Central memory CD8-positive, alpha-beta T cell (primary cell): ENCODE data around the gene LEFTY1.
A peak's percentile ranks its signal among the peaks of the same experiment; 100 is the strongest.

Experiments
- ATAC-seq: fragments of 150-1000 bp; cut with Tn5 transposase; replicated peaks from 2 replicates; pipeline ENCODE4 v1.10.0; 2022; ENCODE audit warnings: mild to moderate bottlenecking, moderate FRiP score, moderate number of reproducible peaks; ENCODE audit not compliant: poor library complexity, severe bottlenecking; ENCODE audit errors: extremely low read depth
- DNase-seq, 2 donors: peaks; one replicate each; pipeline ENCODE4 v3.0.0; 2021; ENCODE audit warnings: low spot score in 2 of 2
- H3K27ac Mint-ChIP-seq: one replicate; pipeline ENCODE4 v1.8.0; 2022; ENCODE audit warnings: low read depth, mild to moderate bottlenecking, moderate library complexity, mixed read lengths
- H3K27me3 Mint-ChIP-seq: one replicate; pipeline ENCODE4 v1.8.0; 2022; ENCODE audit warnings: mixed read lengths
- H3K36me3 Mint-ChIP-seq: one replicate; pipeline ENCODE4 v1.8.0; 2022; ENCODE audit warnings: mild to moderate bottlenecking, moderate library complexity, mixed read lengths; ENCODE audit not compliant: insufficient read depth
- H3K4me1 Mint-ChIP-seq: one replicate; pipeline ENCODE4 v1.8.0; 2022; ENCODE audit warnings: mixed read lengths
- H3K4me3 Mint-ChIP-seq: one replicate; pipeline ENCODE4 v1.8.0; 2022; ENCODE audit warnings: mild to moderate bottlenecking, moderate library complexity, mixed read lengths
- H3K9me3 Mint-ChIP-seq: one replicate; pipeline ENCODE4 v1.8.0; 2022; ENCODE audit warnings: mixed read lengths

The LEFTY1 gene

DNA sequence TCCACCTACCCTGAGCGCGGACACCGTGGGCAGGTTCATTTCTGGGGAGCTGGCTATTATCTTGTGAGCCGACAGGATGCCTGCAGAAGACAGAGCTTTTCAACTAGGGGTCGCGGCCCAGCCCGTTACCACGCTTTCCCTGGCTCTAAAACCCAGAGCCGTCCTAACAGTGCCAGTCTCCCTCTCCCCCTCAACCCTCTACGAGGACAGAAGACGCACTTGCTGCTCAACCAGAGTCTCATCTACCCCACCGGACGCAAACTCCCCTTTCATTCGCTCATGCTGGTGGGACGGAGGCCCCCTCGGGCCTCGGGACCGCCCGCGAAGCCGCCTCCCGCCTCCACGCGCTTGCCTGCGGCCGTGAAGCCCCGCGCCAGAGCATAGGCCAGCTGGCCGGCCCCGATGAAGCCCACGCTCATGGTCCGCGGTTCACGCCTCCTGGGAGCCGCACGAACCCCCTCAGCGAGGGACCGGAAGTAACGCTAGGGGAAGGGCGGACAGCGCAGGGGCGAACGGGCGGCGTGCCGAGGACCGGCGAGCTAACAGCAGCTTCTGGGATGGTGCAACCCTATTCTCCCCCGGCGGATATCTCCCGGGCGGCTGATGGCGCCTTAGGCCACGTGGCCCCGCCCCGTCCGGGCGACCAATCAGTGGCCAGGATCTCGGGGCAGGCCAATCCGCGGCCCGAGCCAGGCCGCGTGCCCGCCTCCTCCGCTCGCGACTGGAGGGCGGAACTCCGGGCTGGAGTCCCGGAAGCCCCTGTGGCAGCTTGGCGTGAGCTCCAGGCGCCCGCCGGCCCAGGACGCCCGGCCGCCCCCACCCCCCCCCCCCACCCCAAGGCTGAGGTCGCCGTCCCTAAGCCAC, 35.0 kb upstream of the LEFTY1 start, which contains the start of gene PYCR2:
PYCR2 (minus strand) TSS at position 559 of the 864 bp plus-strand sequence; CDS start at position 419, 140 bp downstream.
- Mint-ChIP-seq H3K4me1 (peaks cover 29% of the 10 kb centered on the region), H3K27me3 (no peaks in the 10 kb centered on the region), H3K36me3 (peaks cover 15% of the 10 kb centered on the region), H3K27ac (peak within 1 kb of the TSS; percentile 88), H3K4me3 (peak within 1 kb of the TSS; percentile 97), H3K9me3 (no peaks in the 10 kb centered on the region)
- DNase-seq: peak; percentile 90 to 93
- peak; percentile 100 for ATAC-seq

DNA sequence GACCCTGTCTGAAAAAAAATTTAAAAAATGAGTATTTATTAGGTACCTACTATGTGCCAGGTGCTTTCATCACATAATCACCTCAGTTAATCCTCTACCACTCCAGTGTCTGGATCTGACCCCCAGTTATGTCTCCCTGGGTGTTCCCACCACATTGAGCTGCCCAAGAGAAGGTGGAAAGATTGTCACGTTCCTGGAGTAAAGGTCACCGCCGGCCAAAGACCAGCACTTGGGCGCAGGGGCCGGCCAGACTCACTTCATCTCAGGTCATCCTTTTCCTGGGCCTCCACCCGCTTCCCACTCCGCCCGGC, 34.4 kb upstream of the LEFTY1 start:
- ATAC-seq: no peak
- no peaks in the 10 kb centered on the region for H3K9me3 Mint-ChIP-seq
- H3K36me3 Mint-ChIP-seq: peaks cover 15% of the 10 kb centered on the region
- peak overlapping the region; percentile 97 for H3K4me3 Mint-ChIP-seq
- H3K27me3 Mint-ChIP-seq: no peaks in the 10 kb centered on the region
- H3K27ac Mint-ChIP-seq: peak overlapping the region; percentile 88
- DNase-seq: no peak
- peaks cover 29% of the 10 kb centered on the region for H3K4me1 Mint-ChIP-seq

DNA sequence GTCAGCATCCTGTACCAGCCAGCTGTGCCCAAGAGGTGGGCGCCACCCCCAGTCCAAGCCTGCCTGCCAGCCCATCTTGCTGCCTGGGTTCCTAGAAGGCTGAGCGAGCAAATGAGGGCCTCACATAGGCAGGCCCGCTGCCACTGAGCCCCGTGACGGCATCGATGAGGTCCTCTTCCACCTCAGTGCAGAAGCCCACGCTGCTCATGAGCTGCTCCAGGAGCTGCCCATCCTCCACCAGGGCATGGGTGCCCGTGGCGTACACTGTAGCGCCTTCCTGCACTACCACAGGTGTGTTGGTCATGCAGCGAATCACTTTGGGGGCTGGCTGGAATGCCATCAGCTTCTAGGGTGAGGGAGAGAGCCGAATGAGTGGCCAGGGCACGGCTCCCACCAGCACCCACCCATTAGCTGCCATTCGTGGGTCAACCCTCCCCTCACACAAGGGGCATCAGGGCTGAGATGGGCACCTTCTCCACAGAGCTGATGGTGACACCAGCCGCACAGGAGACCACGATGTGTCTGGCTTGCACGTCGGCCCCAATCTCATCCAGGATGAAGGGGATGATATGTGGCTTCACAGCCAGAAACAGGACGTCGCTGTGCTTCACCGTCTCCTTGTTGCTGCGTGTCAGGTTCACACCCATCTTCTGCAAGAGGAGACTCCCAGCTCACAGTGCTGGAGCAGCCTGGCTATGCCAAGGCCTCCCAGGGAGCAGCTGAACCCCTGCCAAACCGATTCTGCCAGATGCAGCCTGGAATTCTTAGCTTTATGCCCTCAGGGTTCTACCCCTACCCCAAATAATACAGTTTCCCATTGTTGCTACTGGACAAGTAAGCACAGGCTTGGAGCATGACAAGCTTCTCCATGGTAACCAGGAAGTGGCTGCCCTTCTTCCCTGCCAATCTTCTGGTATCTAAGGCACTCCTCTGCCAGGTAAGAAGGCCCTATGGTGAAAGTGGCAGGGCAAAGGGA, 33.1 kb upstream of the LEFTY1 start:
- no peak for ATAC-seq
- Mint-ChIP-seq H3K4me1 (peaks cover 35% of the 10 kb centered on the region), H3K36me3 (peaks cover 18% of the 10 kb centered on the region), H3K27ac (no peak overlapping the region), H3K4me3 (peak overlapping the region; percentile 97), H3K27me3 (no peaks in the 10 kb centered on the region), H3K9me3 (no peaks in the 10 kb centered on the region)
- DNase-seq: no peak

DNA sequence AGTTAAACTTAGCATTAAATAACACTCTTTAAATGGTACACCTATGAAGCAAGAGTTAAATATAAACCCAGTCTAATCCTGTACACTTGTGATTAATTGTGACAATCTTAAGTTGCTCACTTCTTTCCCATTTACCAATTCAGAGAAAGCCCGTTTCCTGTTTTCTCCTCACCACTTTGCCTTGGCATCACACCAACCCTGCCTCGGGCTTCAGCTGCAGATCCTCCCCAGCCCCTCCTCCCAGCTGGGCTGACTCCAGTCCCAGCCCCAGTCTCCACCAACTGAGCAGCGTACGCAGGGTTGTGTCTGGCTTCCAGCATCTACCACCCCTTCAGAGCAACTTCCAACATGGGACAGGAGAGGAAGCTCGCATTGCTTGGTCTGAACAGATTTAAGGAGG, 31.0 kb upstream of the LEFTY1 start:
- no peak for DNase-seq
- no peak for ATAC-seq
- Mint-ChIP-seq H3K27me3 (no peaks in the 10 kb centered on the region), H3K4me3 (no peak overlapping the region), H3K36me3 (peaks cover 16% of the 10 kb centered on the region), H3K4me1 (peaks cover 46% of the 10 kb centered on the region), H3K9me3 (no peaks in the 10 kb centered on the region), H3K27ac (no peak overlapping the region)

DNA sequence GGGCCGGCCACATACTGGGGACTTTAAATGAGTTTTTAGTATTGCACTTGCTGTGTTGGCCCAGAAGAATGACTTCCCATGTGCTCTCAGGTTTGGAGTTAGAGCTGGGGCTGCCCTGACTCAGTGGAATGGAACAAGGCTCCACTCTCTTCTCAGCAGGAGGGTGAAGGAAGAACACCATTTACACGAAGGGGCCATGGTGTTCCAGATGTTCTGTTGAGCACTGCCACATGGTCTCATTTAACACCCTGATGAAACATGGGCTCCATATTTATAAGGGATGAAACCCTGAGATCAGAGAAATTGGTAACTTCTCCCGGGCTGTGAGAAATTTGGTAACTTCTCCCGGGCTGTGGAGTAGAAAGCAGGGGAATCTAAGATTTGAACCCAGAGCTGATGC, 29.3 kb upstream of the LEFTY1 start:
- no peak overlapping the region for H3K4me3 Mint-ChIP-seq
- DNase-seq (no peak), ATAC-seq (no peak)
- no peaks in the 10 kb centered on the region for H3K27me3 Mint-ChIP-seq
- peaks cover 10% of the 10 kb centered on the region for H3K36me3 Mint-ChIP-seq
- H3K4me1 Mint-ChIP-seq: peaks cover 39% of the 10 kb centered on the region
- no peak overlapping the region for H3K27ac Mint-ChIP-seq
- H3K9me3 Mint-ChIP-seq: no peaks in the 10 kb centered on the region

DNA sequence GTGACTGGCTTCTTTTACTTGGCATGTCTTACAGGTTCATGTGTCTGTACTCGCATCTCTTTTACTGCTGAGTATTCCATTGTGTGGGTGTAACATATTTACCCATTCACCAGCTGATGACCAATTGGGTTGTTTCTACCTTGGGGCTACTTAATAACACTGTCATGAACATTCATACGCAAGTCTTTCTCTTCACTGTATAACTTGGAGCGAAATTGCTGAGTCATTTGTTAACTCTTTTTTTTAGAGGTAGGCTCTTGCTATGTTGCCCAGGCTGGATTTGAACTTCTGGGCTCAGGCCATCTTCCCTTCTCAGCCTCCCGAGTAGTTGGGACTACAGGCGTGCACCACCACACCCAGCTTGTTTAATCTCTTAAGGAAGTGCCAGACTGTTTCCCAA, 28.6 kb upstream of the LEFTY1 start:
- ATAC-seq (no peak), DNase-seq (no peak)
- H3K36me3 Mint-ChIP-seq: peaks cover 9% of the 10 kb centered on the region
- no peaks in the 10 kb centered on the region for H3K9me3 Mint-ChIP-seq
- H3K4me1 Mint-ChIP-seq: peaks cover 35% of the 10 kb centered on the region
- no peaks in the 10 kb centered on the region for H3K27me3 Mint-ChIP-seq
- H3K27ac Mint-ChIP-seq: peak overlapping the region; percentile 51
- H3K4me3 Mint-ChIP-seq: no peak overlapping the region

DNA sequence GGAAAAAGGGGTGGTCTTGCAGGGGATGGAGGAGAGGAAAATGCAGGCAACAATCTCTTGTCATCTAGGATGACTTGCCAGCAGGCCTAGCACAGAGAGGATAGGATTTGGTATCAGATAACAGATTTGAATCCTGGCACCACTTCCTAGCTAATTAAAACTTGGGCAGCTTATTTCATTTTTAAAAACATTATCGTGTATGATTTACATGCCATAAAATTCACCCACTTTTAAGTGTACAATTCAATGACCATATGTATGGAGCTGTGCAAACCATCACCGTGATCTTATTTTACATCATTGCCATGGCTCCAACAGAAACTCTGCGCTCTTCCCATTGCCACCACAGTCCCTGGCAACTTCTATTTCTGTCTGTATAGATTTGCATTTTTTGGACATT, 28.2 kb upstream of the LEFTY1 start:
- no peak for DNase-seq
- H3K27ac Mint-ChIP-seq: peak overlapping the region; percentile 51
- H3K36me3 Mint-ChIP-seq: peaks cover 9% of the 10 kb centered on the region
- H3K9me3 Mint-ChIP-seq: no peaks in the 10 kb centered on the region
- H3K4me1 Mint-ChIP-seq: peaks cover 31% of the 10 kb centered on the region
- H3K4me3 Mint-ChIP-seq: no peak overlapping the region
- no peaks in the 10 kb centered on the region for H3K27me3 Mint-ChIP-seq
- no peak for ATAC-seq

DNA sequence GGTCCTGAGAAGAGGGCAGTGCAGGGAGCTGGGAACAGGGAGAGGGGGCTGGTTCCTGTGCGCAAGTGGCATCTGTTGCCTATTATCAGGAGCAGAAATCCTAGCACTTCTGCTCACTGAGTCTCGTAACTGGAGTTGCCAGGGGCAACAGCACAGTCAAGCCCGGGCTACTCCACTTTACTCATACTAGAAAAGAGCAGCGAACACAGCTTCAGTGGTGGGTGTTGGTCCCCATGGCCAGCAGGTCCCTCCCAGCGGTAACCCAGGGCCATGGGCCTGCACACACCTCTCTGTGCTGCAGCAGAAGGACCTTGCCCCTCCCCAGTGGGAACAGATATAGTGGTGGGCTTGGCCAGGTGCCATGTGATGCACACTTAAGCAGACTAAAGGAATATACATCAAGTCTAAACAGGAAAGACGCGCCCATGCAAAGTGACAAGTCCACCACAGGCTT, 26.6 kb upstream of the LEFTY1 start:
- no peak for ATAC-seq

DNA sequence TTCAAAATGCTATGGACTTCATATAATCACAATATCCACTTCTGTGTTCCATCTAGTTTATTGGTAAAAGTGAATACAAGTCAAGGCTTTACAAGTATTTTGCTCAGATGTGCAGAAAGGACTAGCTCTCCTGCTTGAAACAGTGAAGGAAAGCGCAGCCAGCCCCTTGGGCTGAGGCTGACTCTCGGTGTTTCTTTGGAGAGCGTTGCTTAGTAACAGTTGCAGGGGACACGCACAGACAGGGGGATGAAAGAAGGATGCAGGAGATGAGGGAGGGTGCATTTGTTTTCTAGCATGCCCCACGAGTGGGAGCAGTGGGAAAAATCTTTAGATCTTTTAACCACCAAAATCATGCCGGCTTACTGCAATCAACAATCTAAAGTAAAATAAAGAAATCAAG, 26.0 kb upstream of the LEFTY1 start:
- Mint-ChIP-seq H3K27me3 (no peaks in the 10 kb centered on the region), H3K27ac (peak overlapping the region; percentile 8)
- ATAC-seq: no peak

More for the DNA sequence above, 26.6 kb upstream of the LEFTY1 start:
- Mint-ChIP-seq H3K27me3 (no peaks in the 10 kb centered on the region), H3K36me3 (peaks cover 9% of the 10 kb centered on the region), H3K9me3 (no peaks in the 10 kb centered on the region), H3K4me1 (peaks cover 29% of the 10 kb centered on the region), H3K4me3 (no peak overlapping the region), H3K27ac (peak overlapping the region; percentile 8)
- no peak for DNase-seq

DNA sequence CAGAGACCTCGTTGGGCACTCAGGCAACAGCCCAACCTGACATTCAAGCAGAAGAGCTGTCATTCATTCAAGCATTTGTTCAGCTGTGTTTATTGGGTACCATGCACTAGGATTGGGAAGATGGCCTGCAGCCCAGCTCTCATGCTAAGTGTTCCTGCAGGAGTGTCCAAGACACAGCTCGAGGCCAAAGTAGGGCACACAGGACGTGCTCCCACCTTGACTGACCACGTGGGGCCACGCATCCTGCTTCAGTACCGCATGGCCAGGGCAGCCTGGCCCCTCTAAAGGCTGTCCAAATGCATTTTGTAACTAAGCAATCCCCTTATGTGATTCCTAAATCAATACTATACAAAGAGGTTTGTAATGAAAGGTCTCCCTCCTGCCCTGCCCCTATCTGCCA, 25.4 kb upstream of the LEFTY1 start:
- Mint-ChIP-seq H3K4me1 (peaks cover 33% of the 10 kb centered on the region), H3K4me3 (no peak overlapping the region), H3K9me3 (no peaks in the 10 kb centered on the region), H3K36me3 (peaks cover 6% of the 10 kb centered on the region), H3K27me3 (no peaks in the 10 kb centered on the region), H3K27ac (no peak overlapping the region)
- DNase-seq (no peak), ATAC-seq (no peak)

More for the DNA sequence above, 26.0 kb upstream of the LEFTY1 start:
- DNase-seq: no peak
- Mint-ChIP-seq H3K9me3 (no peaks in the 10 kb centered on the region), H3K4me1 (peaks cover 33% of the 10 kb centered on the region), H3K36me3 (peaks cover 8% of the 10 kb centered on the region), H3K4me3 (no peak overlapping the region)

DNA sequence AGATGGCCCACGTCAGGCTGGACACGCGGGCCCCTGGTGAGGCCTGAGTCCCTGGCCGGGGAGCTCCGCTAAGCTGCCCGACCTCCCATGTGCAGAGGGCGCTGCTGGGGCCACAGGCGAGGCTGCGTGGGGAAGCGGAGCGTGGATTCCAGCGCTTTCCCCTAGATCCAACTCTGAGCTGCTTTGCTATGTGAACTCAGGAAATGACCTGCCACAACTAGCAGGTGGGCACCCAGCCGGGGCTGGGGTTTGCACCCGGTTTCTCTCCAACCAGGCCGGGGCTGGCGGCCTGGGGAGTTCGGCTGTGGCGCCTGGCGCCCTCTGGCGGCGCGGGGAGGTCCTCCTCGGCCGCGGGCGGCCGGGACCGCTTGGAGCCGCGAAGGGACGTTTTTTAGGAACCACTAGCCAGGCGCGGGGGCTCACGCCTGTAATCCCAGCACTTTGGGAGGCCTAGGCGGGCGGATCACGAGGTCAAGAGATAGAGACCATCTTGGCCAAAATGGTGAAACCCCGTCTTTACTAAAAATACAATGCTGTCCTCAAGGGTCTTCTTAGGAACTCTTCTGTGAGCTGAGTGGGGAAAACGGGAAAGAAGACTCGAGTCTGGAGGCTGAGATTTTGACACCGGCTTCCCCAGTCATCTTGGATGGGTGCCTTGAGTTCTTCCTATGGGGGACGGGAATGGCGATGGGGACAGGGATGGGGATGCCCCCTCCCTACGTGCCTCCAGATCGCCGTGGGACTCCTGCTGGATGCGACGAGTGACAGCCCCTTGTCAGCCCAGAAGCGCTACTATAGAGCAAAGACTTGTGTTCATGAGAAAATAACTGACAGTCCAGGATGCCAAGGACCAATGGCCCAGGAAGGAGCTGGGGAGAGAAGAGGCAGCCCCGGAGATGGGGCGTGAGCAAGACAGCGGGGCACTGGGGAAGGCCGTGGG, 22.5 kb upstream of the LEFTY1 start:
- ATAC-seq: peak; percentile 85
- Mint-ChIP-seq H3K4me3 (no peak overlapping the region), H3K27me3 (no peaks in the 10 kb centered on the region), H3K27ac (no peak overlapping the region), H3K36me3 (peaks cover 4% of the 10 kb centered on the region), H3K4me1 (peaks cover 27% of the 10 kb centered on the region), H3K9me3 (no peaks in the 10 kb centered on the region)
- peak; percentile 57 to 73 for DNase-seq

DNA sequence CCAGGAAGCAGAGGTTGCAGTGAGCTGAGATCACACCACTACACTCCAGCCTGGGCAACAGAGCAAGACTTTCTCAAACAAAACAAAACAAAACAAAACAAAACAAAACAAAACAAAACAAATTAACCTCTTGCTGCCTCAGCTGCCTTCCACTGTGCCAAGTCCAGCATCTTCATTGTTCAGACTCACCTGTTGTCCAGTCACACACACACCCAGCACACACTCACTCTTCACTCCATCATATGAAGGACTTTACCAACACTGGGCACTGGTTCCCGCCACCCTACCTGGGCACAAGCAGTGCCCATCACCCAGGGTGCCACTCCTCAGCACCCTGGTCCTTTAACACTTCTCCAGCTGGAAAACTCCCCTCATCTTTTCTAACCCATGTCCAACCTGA, 20.5 kb upstream of the LEFTY1 start:
- Mint-ChIP-seq H3K27ac (no peak overlapping the region), H3K36me3 (peaks cover 2% of the 10 kb centered on the region), H3K4me3 (no peak overlapping the region), H3K4me1 (peaks cover 16% of the 10 kb centered on the region), H3K27me3 (no peaks in the 10 kb centered on the region), H3K9me3 (no peaks in the 10 kb centered on the region)
- DNase-seq: no peak
- no peak for ATAC-seq
